Suprapubic skin (tissue), 3 donors: ENCODE results near the gene NPHP4.

Experiments
- EP300 ChIP-seq: sonication (generic); formaldehyde crosslinking; IDR thresholded peaks from one replicate; pipeline ENCODE4 v1.6.1; 2017; ENCODE audit warnings: antibody characterized with exemption
- POLR2A ChIP-seq, 2 donors: fragments of 450-650 bp; IDR thresholded peaks; one replicate each; pipeline ENCODE4 v1.6.1; 2017; ENCODE audit warnings: antibody characterized with exemption in 2 of 2, mild to moderate bottlenecking in 2 of 2, moderate library complexity in 2 of 2
- TF ChIP-seq, protein P1 (sequence below), 2 donors: fragments of 200-600 bp in 1 of 2; fragments of 450-650 bp in 1 of 2; sonication (generic) in 1 of 2; IDR thresholded peaks; one replicate each; pipeline ENCODE4 v1.5.1; 2016 to 2019; ENCODE audit warnings: antibody characterized with exemption in 2 of 2, mild to moderate bottlenecking in 1 of 2, moderate library complexity in 1 of 2

DNA sequence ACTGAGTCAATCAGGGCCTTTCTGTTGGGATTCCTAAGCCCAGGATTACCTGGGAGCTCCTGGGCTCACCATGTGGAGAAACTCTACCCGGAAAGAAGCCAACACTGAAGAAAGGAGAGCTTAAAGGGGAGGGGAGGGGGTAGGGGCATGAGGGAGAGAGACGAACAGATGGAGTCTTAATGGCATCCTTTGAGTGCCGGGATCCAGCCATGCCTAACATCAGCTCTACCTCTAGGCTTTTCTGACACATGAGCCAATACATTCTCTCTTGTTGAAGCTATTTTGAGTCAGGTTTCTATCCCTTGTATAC is 75.0 kb downstream of the NPHP4 start:
- TF ChIP-seq POLR2A (IDR thresholded peaks at IDR 0.05) (no peak), EP300 (no peak)
- TF ChIP-seq, protein P1, sequence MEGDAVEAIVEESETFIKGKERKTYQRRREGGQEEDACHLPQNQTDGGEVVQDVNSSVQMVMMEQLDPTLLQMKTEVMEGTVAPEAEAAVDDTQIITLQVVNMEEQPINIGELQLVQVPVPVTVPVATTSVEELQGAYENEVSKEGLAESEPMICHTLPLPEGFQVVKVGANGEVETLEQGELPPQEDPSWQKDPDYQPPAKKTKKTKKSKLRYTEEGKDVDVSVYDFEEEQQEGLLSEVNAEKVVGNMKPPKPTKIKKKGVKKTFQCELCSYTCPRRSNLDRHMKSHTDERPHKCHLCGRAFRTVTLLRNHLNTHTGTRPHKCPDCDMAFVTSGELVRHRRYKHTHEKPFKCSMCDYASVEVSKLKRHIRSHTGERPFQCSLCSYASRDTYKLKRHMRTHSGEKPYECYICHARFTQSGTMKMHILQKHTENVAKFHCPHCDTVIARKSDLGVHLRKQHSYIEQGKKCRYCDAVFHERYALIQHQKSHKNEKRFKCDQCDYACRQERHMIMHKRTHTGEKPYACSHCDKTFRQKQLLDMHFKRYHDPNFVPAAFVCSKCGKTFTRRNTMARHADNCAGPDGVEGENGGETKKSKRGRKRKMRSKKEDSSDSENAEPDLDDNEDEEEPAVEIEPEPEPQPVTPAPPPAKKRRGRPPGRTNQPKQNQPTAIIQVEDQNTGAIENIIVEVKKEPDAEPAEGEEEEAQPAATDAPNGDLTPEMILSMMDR (IDR thresholded peaks at IDR 0.05): no peak
